ENCODE data around the gene SLC45A3. TPM values are rescaled to one million over a fixed set of nuclear protein-coding genes. Genes with fewer than 3 reads are reported as not detected.

Gene SLC45A3
- total RNA-seq, 2 experiments from 2014 or later: 0.15 to 0.26 TPM

DNA sequence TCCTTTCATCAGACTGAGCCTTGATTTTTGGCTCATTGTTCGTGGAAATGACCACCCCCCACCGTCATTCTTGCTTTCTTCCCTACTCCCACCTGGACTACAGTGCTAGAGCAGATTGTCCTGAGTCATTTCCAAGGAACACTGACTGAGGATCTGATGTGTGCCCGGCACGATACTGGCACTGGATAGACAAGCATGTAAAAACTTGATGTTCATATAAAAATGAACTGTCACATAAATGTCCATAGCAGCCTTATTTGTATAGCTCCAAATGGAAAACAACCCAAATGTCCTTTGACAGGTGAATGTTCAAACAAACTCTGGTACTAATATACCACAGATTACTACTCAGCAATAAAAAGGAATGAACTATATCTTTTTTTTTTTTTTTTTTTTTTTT lies 18.6 kb upstream of the SLC45A3 start:
- no peak overlapping the region for H3K27ac Mint-ChIP-seq
- intact Hi-C loops (cut with micrococcal nuclease): no loop called here
- CTCF ChIA-PET: no interaction called here
- H3K36me3 Mint-ChIP-seq (ENCODE audit: low read depth): no peaks in the 10 kb centered on the region
- H3K4me3 Mint-ChIP-seq: no peak overlapping the region
- H3K4me1 Mint-ChIP-seq (ENCODE audit: low read depth): no peaks in the 10 kb centered on the region
- DNase-seq: no peak
- no peaks in the 10 kb centered on the region for H3K9me3 Mint-ChIP-seq
- H3K27me3 Mint-ChIP-seq (ENCODE audit: low read depth): peaks cover 6% of the 10 kb centered on the region

DNA sequence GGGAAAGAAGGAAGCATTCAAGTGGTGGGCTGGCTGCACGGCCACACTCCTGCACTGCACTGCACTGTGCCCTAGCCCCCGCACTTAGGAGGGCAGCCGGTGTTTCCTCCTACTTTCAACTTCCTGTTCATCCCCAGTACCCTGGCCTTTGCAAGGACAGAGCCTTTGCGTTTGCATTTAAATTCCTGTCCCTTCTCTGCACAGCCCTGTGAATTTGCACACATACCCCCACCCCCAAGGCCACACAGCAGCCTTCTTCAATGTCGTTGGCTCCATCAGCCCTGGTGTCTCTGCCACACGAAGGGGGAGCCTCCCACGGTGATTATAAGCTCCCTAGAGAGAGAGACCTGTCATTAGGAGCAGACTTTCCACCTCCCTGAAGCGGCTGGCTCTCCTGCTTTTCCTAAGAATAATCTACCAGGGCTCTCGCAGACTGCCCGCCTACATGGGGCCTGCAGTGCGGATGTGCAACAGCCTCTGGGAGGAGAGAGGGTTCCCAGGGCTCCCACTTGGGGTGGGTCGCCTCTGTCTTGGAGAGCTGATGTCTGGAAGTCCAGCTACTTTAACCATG lies 13.2 kb upstream of the SLC45A3 start:
- H3K4me3 Mint-ChIP-seq: no peak overlapping the region
- CTCF ChIA-PET: interaction anchor here (0.9 to 1.2 kb wide), 2 partner anchors 34 to 38 kb away, joined by 3 to 4 read pairs; no protein-coding TSS in a partner anchor
- no peaks in the 10 kb centered on the region for H3K9me3 Mint-ChIP-seq
- DNase-seq: no peak
- intact Hi-C loops (cut with micrococcal nuclease): no loop called here
- H3K27ac Mint-ChIP-seq: no peak overlapping the region
- no peaks in the 10 kb centered on the region for H3K36me3 Mint-ChIP-seq (ENCODE audit: low read depth)
- peaks cover 19% of the 10 kb centered on the region for H3K27me3 Mint-ChIP-seq (ENCODE audit: low read depth)
- no peaks in the 10 kb centered on the region for H3K4me1 Mint-ChIP-seq (ENCODE audit: low read depth)

DNA sequence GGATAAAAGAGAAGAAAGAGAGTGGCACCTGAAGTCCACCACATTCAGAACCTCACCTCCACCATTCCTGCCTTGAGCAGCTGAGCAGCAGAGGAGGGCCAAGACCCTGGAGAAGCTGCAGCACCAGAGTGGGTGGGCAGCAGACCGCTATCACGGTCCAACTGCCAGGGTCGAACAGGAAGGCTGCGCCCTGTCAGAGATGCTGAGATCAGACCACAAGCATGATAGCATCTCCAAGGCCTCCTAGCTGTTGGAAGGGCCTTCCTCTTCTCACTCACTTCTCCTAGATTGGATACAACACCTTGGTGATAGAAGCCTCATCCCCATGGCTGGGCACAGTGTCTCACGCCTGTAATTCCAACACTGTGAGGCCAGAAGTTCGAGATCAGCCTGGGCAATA lies 12.1 kb upstream of the SLC45A3 start:
- Mint-ChIP-seq H3K9me3 (no peaks in the 10 kb centered on the region), H3K27ac (no peak overlapping the region), H3K4me1 (ENCODE audit: low read depth) (no peaks in the 10 kb centered on the region), H3K36me3 (ENCODE audit: low read depth) (no peaks in the 10 kb centered on the region), H3K27me3 (ENCODE audit: low read depth) (peaks cover 17% of the 10 kb centered on the region), H3K4me3 (no peak overlapping the region)
- intact Hi-C loops (cut with micrococcal nuclease): no loop called here
- CTCF ChIA-PET: interaction anchor here (1.5 kb wide), 1 partner anchor 34 kb away, joined by 7 read pairs; no protein-coding TSS in a partner anchor
- DNase-seq: no peak

DNA sequence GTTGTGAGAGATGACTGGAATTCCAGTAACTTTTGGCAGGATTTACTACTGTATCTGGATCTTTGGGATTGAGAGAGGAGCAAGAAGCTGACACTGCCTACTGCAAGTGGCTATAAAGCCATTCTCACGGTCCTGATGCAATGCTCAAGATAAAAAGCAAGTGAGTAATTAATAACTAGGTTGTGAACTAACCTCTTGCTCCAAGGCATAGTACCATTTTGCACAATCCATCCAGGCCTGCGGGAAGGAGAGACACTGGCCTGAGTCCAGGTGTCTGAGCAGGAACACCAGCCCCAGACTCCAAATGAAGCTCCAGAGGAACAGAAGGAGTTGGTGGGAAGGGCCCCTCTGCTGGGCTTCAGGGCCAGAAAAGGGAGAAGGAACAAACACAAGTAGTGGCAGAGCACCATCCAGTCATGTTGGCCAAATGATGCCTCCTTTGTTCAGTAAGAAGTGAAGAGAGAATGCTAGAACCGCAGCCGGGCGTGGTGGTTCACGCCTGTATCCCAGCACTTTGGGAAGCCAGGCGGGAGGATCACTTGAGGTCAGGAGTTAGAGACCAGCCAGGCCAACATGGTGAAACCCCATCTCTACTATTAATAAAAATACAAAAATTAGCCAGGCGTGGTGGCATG lies 9.9 kb upstream of the SLC45A3 start:
- H3K9me3 Mint-ChIP-seq: no peaks in the 10 kb centered on the region
- H3K4me1 Mint-ChIP-seq (ENCODE audit: low read depth): no peaks in the 10 kb centered on the region
- CTCF ChIA-PET: interaction anchor here (4.8 kb wide), 1 partner anchor 32 kb away, joined by 18 read pairs; no protein-coding TSS in a partner anchor

DNA sequence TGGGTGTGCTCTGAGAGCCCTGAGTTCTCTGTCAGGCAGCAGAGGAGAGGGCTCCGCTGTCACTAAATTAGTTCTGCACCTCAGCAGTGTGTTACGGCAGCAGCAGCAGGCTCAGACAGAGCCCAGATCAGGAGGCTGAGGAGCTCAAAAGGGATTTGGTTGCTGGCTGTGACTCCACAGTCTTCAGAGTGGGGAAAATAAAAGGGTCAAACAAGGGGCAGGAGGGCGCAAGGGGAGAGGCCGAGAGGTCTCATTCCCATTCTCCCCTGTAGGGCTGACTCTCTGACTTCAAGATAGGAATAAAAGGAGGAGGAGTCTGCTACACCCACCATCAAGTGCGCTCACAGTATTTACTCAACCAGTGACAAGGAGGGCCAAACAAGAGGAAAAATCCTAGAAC lies 9.2 kb upstream of the SLC45A3 start:
- CTCF ChIA-PET: interaction anchor here (4.8 kb wide), 1 partner anchor 31 kb away, joined by 18 read pairs; no protein-coding TSS in a partner anchor
- H3K27me3 Mint-ChIP-seq (ENCODE audit: low read depth): peaks cover 13% of the 10 kb centered on the region
- no peak overlapping the region for H3K27ac Mint-ChIP-seq
- intact Hi-C loops (cut with micrococcal nuclease): no loop called here
- H3K4me1 Mint-ChIP-seq (ENCODE audit: low read depth): no peaks in the 10 kb centered on the region
- no peak for DNase-seq
- H3K4me3 Mint-ChIP-seq: no peak overlapping the region
- H3K9me3 Mint-ChIP-seq: no peaks in the 10 kb centered on the region
- no peaks in the 10 kb centered on the region for H3K36me3 Mint-ChIP-seq (ENCODE audit: low read depth)

More for the DNA sequence above, 9.9 kb upstream of the SLC45A3 start:
- Mint-ChIP-seq H3K27me3 (ENCODE audit: low read depth) (peaks cover 13% of the 10 kb centered on the region), H3K36me3 (ENCODE audit: low read depth) (no peaks in the 10 kb centered on the region), H3K4me3 (no peak overlapping the region), H3K27ac (no peak overlapping the region)
- no peak for DNase-seq
- intact Hi-C loops (cut with micrococcal nuclease): no loop called here

DNA sequence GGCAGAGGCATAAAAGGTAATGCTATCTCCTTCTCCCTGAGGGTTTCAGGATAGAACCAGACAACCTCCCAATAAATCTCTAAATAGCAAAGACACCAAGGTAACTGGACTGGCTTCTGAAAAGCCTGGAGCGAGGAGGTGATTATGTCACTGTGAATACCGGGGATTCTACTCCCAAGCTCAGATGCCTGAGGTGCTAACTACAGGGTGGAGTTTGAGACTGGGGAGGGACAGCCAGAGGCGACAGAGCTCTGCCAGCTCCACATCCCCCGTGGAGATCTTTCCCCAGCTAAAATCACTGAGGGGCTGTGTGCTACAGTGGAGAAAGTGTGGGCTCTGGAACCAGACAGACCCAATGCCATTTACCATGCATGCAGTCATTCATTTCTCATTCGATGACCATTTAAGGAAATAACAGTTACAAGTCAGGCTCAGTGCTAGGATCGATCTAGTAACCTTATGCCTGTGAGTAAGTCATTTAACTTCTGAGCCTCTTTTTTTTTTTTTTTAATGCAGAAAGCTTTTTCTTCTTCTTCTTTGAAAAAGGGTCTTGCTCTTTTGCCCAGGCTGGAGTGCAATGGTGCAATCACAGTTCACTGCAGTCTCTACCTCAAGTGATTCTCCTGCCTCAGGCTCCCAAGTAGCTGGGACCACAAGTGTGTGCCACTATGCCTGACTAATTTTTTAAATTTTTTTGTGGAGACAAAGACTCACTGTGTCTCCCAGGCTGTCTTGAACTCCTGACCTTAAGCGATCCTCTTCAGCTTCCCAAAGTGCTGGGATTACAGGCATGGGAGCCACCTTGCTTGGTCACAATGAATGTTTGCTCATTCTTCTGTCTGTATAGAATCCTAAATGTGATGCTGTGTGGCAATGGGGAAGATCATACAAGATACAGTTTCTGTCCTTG lies 8.1 kb upstream of the SLC45A3 start:
- Mint-ChIP-seq H3K9me3 (no peaks in the 10 kb centered on the region), H3K4me3 (no peak overlapping the region), H3K27me3 (ENCODE audit: low read depth) (peaks cover 13% of the 10 kb centered on the region), H3K36me3 (ENCODE audit: low read depth) (no peaks in the 10 kb centered on the region), H3K27ac (no peak overlapping the region), H3K4me1 (ENCODE audit: low read depth) (no peaks in the 10 kb centered on the region)
- intact Hi-C loops (cut with micrococcal nuclease): no loop called here
- DNase-seq: no peak
- CTCF ChIA-PET: interaction anchor here (0.6 to 4.8 kb wide), 3 partner anchors 30 to 57 kb away, joined by 3 to 18 read pairs (median 5); no protein-coding TSS in a partner anchor

DNA sequence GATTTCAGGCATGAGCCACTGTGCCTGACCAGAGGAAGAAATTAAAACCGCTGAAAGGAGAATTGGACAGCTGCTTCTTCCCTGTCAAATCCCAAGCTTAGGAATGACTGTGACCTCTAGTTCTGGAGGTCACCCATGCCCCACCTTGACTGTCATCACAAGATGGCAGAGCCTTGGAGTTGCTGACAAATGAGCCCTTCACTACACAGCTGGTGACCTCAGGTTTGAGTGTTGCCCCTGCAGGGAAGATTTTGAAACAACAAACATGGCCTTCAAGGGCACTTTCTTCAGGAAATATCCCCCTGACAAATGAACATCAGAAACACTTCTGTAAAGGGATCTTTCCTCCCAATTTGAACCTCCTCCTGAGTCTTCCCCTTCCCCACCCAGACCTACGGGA lies 6.9 kb upstream of the SLC45A3 start:
- H3K36me3 Mint-ChIP-seq (ENCODE audit: low read depth): no peaks in the 10 kb centered on the region
- no peak overlapping the region for H3K4me3 Mint-ChIP-seq
- CTCF ChIA-PET: interaction anchor here (0.7 to 4.8 kb wide), 4 partner anchors 21 to 200 kb away, joined by 3 to 18 read pairs (median 3); no protein-coding TSS in a partner anchor
- DNase-seq: no peak
- H3K9me3 Mint-ChIP-seq: no peaks in the 10 kb centered on the region
- no peak overlapping the region for H3K27ac Mint-ChIP-seq
- intact Hi-C loops (cut with micrococcal nuclease): no loop called here
- peaks cover 9% of the 10 kb centered on the region for H3K27me3 Mint-ChIP-seq (ENCODE audit: low read depth)
- H3K4me1 Mint-ChIP-seq (ENCODE audit: low read depth): no peaks in the 10 kb centered on the region

- H3K9me3 Mint-ChIP-seq: no peaks in the 10 kb centered on the region
These were observed 1.1 kb upstream of the SLC45A3 start for GRCh38 chr1:205681364-205681763.

DNA sequence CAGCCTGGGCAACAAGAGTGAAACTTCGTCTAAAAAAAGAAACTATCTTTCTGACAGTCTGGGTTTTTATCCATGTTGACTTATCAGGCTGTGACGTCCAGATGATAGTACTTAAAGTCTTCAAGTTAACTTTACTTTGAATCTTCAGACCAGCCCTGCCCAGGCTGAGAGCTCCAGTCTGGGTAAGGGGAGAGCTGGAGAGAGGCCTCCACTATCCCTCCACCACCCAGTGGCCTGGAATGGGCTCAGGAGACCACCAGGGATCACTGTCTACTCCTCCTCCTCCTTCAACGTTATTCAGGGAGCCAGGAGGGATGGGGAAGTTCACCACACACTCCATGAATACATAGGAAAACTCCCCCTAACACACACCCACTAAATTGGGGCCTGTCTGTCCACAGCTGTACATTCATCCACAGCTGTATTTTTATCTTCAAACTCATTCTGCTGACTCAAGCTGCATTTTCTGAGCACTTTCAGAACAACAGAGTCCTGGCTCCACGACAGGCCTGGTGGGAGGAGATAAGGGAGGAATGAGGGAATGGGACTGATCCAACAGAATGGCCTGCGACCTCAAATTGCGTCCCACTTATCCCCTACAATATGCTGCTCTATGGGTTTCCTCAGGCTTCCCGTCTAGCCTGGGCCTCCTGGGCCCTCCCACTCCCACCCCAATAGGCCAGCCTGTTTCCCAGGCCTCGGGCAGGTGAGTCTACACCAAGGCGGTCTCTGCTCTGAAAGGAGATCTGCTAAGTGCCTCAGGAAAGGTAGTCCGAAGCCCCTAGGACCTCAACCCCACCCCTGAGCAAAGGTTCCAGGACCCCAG lies 1.8 kb downstream of the SLC45A3 start:
- CTCF ChIA-PET: interaction anchor here (1.2 to 9.9 kb wide), 6 partner anchors 11 to 299 kb away, joined by 4 to 93 read pairs (median 6); no protein-coding TSS in a partner anchor
- no peak for DNase-seq
- H3K4me1 Mint-ChIP-seq (ENCODE audit: low read depth): peaks cover 12% of the 10 kb centered on the region
- no peak overlapping the region for H3K27ac Mint-ChIP-seq
- H3K9me3 Mint-ChIP-seq: no peaks in the 10 kb centered on the region
- no peaks in the 10 kb centered on the region for H3K36me3 Mint-ChIP-seq (ENCODE audit: low read depth)
- H3K27me3 Mint-ChIP-seq (ENCODE audit: low read depth): peaks cover 10% of the 10 kb centered on the region
- peak overlapping the region; percentile 70 for H3K4me3 Mint-ChIP-seq
- intact Hi-C loops (cut with micrococcal nuclease): no loop called here

More at GRCh38 chr1:205681364-205681763, 1.1 kb upstream of the SLC45A3 start:
- no peak overlapping the region for H3K4me3 Mint-ChIP-seq
- peaks cover 8% of the 10 kb centered on the region for H3K27me3 Mint-ChIP-seq (ENCODE audit: low read depth)
- no peak for DNase-seq
- H3K36me3 Mint-ChIP-seq (ENCODE audit: low read depth): no peaks in the 10 kb centered on the region
- CTCF ChIA-PET: interaction anchor here (9.9 kb wide), 1 partner anchor 24 kb away, joined by 93 read pairs; no protein-coding TSS in a partner anchor
- intact Hi-C loops (cut with micrococcal nuclease): loop anchor here (2.0 kb wide), 1 partner anchor 29 kb away; no protein-coding TSS in a partner anchor
- H3K4me1 Mint-ChIP-seq (ENCODE audit: low read depth): peaks cover 12% of the 10 kb centered on the region
- no peak overlapping the region for H3K27ac Mint-ChIP-seq

DNA sequence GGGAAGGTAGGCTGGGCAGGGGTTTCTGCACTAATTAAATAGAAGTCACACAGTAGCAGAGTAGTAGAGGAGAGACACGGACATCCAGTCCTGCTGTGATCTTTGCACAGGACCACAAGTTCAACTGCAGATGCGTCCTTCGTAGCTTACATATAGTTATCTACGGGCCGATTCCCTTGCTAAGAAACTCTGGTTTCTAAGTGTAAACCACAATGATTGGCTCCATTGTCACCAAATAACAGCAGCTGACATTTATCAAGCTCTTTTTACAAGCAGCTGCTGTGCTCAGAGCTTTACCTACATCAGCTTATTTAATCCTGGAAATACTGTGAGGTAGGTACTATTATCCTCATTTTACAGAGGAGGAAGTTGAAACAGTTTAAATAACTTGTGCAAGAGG lies 3.1 kb downstream of the SLC45A3 start:
- peaks cover 11% of the 10 kb centered on the region for H3K27me3 Mint-ChIP-seq (ENCODE audit: low read depth)
- CTCF ChIA-PET: interaction anchor here (1.7 to 9.9 kb wide), 4 partner anchors 10 to 85 kb away, joined by 4 to 93 read pairs (median 11); no protein-coding TSS in a partner anchor
- H3K9me3 Mint-ChIP-seq: no peaks in the 10 kb centered on the region
- peaks cover 12% of the 10 kb centered on the region for H3K4me1 Mint-ChIP-seq (ENCODE audit: low read depth)
- no peaks in the 10 kb centered on the region for H3K36me3 Mint-ChIP-seq (ENCODE audit: low read depth)
- intact Hi-C loops (cut with micrococcal nuclease): no loop called here
- H3K4me3 Mint-ChIP-seq: no peak overlapping the region
- no peak for DNase-seq
- H3K27ac Mint-ChIP-seq: no peak overlapping the region

GRCh38 chr1:205676597-205676996 lies 3.7 kb downstream of the SLC45A3 start:
- peaks cover 12% of the 10 kb centered on the region for H3K27me3 Mint-ChIP-seq (ENCODE audit: low read depth)
- intact Hi-C loops (cut with micrococcal nuclease): no loop called here
- H3K36me3 Mint-ChIP-seq (ENCODE audit: low read depth): no peaks in the 10 kb centered on the region
- CTCF ChIA-PET: interaction anchor here (2.1 to 9.9 kb wide), 3 partner anchors 19 to 85 kb away, joined by 8 to 93 read pairs (median 14); no protein-coding TSS in a partner anchor
- no peaks in the 10 kb centered on the region for H3K9me3 Mint-ChIP-seq
- DNase-seq: no peak
- no peak overlapping the region for H3K4me3 Mint-ChIP-seq
- H3K4me1 Mint-ChIP-seq (ENCODE audit: low read depth): peaks cover 12% of the 10 kb centered on the region
- H3K27ac Mint-ChIP-seq: no peak overlapping the region
